GM12865 (cell line): ENCODE results near the gene ADAMTS7.
"Not testable (repeated sequence)": the region's sequence is repeated elsewhere in the genome, so short reads cannot be mapped to it uniquely, and the experiment has no call there.

Experiments used
- DNase-seq: peaks from one replicate; pipeline ENCODE4 v3.0.0; 2010; ENCODE audit warnings: low read depth
- H3K4me3 ChIP-seq: 2 replicates; pipeline ENCODE4 v1.5.1; 2011; ENCODE audit warnings: mild to moderate bottlenecking, low read depth, low read length, control low read depth
- TF ChIP-seq, protein P1 (sequence below): IDR thresholded peaks from 2 replicates; pipeline ENCODE4 v1.5.1; 2011; ENCODE audit warnings: low read length, control low read depth, low read depth, inconsistent platforms; ENCODE audit not compliant: insufficient read depth; ENCODE audit errors: missing control alignments

The ADAMTS7 gene

DNA sequence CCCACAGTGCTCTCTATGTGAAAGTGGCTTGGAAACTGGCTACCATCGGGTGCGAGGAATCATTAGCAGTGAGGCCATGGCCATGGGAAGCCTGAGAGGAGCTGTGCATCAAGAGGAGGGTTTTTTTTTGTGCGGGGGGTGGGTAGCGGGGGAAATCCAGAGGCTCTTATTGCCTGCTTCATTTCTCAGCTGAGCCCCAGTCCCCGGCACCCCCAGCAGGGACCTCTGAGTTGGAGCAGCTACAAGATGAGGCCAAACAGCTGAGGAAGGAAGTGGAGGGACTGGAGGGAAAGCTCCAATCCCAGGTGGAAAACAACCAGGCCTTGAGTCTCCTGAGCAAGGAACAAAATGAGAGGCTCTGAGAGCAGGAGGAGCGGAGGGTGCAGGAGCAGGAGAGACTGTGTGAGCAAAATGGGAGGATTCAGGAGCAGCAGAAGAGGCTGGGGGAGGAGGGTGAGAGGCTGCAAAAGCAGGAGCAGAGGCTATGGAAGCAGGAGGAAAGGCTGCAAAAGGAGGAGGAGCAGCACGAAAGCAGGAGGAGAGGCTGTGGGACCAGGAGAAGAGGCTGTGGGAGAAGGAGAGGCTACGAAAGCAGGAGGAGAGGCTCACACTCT is 76.7 kb downstream of the ADAMTS7 start:
- TF ChIP-seq, protein P1, sequence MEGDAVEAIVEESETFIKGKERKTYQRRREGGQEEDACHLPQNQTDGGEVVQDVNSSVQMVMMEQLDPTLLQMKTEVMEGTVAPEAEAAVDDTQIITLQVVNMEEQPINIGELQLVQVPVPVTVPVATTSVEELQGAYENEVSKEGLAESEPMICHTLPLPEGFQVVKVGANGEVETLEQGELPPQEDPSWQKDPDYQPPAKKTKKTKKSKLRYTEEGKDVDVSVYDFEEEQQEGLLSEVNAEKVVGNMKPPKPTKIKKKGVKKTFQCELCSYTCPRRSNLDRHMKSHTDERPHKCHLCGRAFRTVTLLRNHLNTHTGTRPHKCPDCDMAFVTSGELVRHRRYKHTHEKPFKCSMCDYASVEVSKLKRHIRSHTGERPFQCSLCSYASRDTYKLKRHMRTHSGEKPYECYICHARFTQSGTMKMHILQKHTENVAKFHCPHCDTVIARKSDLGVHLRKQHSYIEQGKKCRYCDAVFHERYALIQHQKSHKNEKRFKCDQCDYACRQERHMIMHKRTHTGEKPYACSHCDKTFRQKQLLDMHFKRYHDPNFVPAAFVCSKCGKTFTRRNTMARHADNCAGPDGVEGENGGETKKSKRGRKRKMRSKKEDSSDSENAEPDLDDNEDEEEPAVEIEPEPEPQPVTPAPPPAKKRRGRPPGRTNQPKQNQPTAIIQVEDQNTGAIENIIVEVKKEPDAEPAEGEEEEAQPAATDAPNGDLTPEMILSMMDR = no peak
- DNase-seq = no peak
- H3K4me3 ChIP-seq = no peak overlapping the region

DNA sequence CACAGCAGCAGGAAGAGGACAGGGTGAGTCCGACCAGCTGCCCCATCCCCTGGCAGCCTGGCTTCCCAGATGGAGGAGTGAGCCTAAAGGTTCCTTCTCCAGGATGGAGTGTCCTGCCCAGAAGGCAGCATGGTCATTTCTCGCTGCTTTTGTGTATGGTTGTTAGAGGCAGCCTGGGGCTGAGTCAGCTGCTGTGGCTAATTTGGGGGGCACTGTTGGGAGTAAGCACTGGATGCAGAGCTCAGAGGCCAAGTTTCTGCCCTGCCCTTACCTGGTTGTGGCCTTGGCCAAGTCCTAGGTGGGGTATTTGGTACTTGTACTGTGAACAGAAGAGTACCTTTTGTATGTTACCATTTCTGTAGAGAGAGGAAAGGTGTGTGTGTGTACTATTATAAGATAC is 78.6 kb downstream of the ADAMTS7 start:
- H3K4me3 ChIP-seq = no peak overlapping the region
- no peak for DNase-seq
- TF ChIP-seq, protein P1 = no peak

DNA sequence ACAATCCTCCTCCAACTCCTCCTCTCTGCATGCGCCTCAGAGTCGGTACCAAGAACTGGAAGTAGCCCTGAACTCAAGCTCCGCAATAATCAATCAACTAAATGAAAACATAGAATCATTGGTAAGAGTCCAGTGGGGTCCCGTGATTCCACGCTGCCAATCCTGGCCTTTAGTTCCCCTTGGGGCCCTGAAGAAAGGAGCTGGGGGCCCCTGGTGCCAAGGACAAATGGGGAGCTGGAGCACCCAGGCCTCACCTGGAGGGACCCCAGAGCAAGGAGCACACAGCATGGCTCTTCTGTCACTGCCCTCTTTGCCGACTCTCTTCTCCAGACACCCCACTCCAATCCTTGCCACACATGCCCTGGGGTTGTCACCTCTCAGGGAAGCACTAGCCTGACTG is 80.3 kb downstream of the ADAMTS7 start:
- no peak overlapping the region for H3K4me3 ChIP-seq
- TF ChIP-seq, protein P1 = no peak
- no peak for DNase-seq

DNA sequence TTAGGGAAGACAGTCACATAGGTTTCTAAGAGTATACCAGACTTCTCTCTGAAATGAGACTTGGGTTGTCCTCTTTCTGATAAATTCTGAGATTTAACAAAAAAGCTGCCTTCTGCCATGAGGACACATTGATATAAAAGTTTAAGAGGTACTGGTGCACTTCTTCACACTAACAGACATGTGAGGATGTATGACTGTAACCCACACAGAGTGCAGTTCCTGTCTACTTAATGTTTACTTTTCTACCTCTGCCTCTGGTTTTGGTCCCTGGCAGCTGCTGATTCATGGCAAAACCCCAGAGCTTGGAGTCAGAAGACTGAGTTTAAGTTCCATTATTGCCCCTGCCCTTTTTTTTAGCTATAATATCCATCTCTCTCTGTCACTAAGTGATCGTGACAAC is 82.8 kb downstream of the ADAMTS7 start:
- not testable (repeated sequence) for DNase-seq, H3K4me3 ChIP-seq

DNA sequence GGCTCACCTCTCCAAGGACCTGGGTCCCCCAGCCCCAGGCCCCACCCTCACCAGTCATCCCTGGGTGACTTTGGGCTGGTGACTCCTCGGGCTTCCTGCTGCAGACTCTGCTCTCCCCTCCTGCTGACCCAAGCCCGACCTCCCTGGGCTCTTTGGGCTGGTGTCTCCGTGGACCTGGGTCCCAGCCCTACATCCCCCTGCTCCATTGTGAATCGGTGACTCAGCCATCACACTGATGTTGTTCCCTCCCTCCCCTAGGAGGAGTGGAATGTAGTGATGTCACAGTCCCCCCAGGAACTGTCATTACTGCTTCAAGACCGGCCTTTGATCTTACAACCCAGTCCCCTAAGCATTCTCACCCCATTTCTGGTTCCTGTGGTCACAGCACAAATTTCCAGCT is 83.7 kb downstream of the ADAMTS7 start:
- TF ChIP-seq, protein P1 = no peak
- DNase-seq = no peak
- H3K4me3 ChIP-seq = no peak overlapping the region

DNA sequence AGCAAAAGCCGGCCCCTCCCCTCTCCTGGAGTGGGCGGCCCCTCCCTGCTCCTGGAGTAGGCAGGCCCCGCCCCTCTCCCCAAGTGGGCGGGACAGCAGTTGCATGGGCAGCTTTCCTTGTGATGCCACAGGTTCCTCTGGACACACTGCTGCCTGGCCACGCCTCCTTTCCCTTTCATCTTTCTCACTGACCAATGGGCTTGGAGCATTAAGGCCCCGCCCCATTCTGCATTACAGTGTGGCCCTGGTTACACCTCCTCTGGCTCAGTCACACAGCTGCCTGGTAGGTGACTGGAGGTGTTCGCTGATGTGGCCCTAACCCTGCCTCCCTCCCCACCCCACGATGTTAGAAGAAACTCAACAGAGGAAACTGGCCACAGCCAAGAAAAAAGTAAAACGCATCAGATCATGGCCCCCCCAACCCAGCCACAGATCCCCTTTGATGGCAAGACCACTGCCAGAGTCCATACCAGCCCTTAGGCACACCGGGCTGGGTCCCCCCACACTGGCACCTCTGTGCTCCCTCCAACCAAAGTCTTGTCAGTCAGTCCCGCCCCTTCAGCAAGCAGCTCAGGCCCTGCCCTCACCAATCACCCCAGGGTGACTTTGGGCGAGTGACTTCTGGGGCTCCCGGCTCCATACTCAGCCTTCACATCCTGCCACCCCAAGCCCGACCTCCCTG is 84.3 kb downstream of the ADAMTS7 start:
- peak; percentile 46 for DNase-seq
- no peak overlapping the region for H3K4me3 ChIP-seq
- TF ChIP-seq, protein P1 = no peak

DNA sequence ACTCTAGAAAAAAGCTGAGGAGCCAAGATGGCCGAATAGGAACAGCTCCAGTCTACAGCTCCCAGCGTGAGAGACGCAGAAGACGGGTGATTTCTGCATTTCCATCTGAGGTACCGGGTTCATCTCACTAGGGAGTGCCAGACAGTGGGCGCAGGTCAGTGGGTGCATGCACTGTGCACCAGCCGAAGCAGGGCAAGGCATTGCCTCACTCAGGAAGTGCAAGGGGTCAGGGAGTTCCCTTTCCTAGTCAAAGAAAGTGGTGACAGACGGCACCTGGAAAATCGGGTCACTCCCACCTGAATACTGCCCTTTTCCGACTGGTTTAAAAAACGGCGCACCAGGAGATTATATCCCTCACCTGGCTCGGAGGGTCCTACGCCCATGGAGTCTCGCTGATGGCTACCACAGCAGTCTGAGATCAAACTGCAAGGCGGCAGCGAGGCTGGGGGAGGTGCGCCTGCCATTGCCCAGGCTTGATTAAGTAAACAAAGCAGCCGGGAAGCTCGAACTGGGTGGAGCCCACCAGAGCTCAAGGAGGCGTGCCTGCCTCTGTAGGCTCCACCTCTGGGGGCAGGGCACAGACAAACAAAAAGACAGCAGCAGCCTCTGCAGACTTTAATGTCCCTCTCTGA is 91.3 kb downstream of the ADAMTS7 start:
- DNase-seq, H3K4me3 ChIP-seq: not testable (repeated sequence)

DNA sequence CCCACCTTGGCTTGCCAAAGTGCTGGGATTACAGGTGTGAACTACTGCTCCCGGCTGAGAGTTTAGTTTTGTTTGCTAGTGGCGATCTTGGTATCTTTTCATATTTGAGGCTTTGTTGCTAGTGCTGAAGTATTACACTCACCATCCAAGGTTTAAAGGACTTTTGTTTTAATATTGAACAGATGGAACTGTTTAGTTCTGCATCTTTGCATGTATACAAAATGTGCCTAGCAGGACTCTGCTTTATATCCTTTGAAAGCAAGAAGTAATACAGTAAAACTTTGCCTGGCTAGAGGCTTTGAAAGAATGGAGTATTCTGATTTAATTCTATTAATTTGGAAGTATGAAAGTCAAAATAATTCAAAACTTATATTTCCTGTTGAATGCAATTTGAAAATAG is 92.4 kb downstream of the ADAMTS7 start:
- no peak overlapping the region for H3K4me3 ChIP-seq
- DNase-seq = no peak
- TF ChIP-seq, protein P1 = no peak
